Fibroblast of the aortic adventitia (primary cell): ENCODE data around the gene CRX. TPM values are rescaled to one million over a fixed set of nuclear protein-coding genes. Genes with fewer than 3 reads are reported as not detected.
A peak's percentile ranks its signal among the peaks of the same experiment; 100 is the strongest.
"Not testable (repeated sequence)": the region's sequence is repeated elsewhere in the genome, so short reads cannot be mapped to it uniquely, and the experiment has no call there.

Experiments used
- DNase-seq: peaks from one replicate; pipeline ENCODE4 v3.0.0-alpha.2; 2010; ENCODE audit warnings: low read depth
- H3K4me3 ChIP-seq: 2 replicates; pipeline ENCODE4 v1.5.1; 2011; ENCODE audit warnings: low read depth, mild to moderate bottlenecking, control low read depth, low read length, moderate library complexity
- CTCF ChIP-seq: IDR thresholded peaks from 2 replicates; pipeline ENCODE4 v1.5.1; 2011; ENCODE audit warnings: mild to moderate bottlenecking, low read length, control low read depth, inconsistent platforms; ENCODE audit not compliant: insufficient read depth
- total RNA-seq: library from RNA; depleted of rRNA; stranded (reverse); fragments of >200 nt; gene quantifications from 2 replicates; pipeline ENCODE4 v1.2.3, GENCODE V29; 2012; ENCODE audit warnings: low replicate concordance

Gene CRX
- total RNA-seq, 1 donor, result not detected

GRCh38 chr19:47861630-47862029 is 39.9 kb downstream of the CRX start:
- no peak for DNase-seq
- no peak overlapping the region for H3K4me3 ChIP-seq
- TF ChIP-seq CTCF, result no peak

GRCh38 chr19:47863514-47863936 is 41.8 kb downstream of the CRX start:
- peak; percentile 97 for TF ChIP-seq CTCF
- H3K4me3 ChIP-seq, result no peak overlapping the region
- peak; percentile 66 for DNase-seq

- no peak for DNase-seq
These were observed 43.4 kb downstream of the CRX start for GRCh38 chr19:47865166-47865565.

GRCh38 chr19:47878906-47879305 is 57.2 kb downstream of the CRX start:
- H3K4me3 ChIP-seq, result no peak overlapping the region
- no peak for TF ChIP-seq CTCF
- no peak for DNase-seq

More at GRCh38 chr19:47865166-47865565, 43.4 kb downstream of the CRX start:
- no peak for TF ChIP-seq CTCF
- H3K4me3 ChIP-seq, result no peak overlapping the region

- not testable (repeated sequence) for H3K4me3 ChIP-seq, DNase-seq
These were observed 57.6 kb downstream of the CRX start for GRCh38 chr19:47879385-47879784.

GRCh38 chr19:47881757-47882156 is 60.0 kb downstream of the CRX start:
- no peak overlapping the region for H3K4me3 ChIP-seq
- no peak for TF ChIP-seq CTCF
- no peak for DNase-seq

GRCh38 chr19:47882890-47883289 is 61.2 kb downstream of the CRX start:
- no peak for DNase-seq
- H3K4me3 ChIP-seq, result no peak overlapping the region
- TF ChIP-seq CTCF, result no peak
